HepG2 (cell line): Measurements from ENCODE around the gene SFXN2. TPM values are rescaled to one million over a fixed set of nuclear protein-coding genes. Genes with fewer than 3 reads are reported as not detected.

Experiments used
- ATAC-seq: fragments of 200-7000 bp; cut with Tn5 transposase; 3 replicates; pipeline ENCODE4 v1.9.1; 2020; ENCODE audit warnings: mild to moderate bottlenecking, moderate library complexity
- BruUV-seq: library from RNA; stranded (reverse); fragments of 400-500 nt; replicated peaks from 2 replicates; lab custom pipeline; 2021; lab: Mats Ljungman, UMichigan
- CTCF ChIA-PET: fragments of 300-600 bp; formaldehyde crosslinking; extraction: SDS; loops from one replicate; lab custom pipeline; 2021; ENCODE audit warnings: low total read pairs, inconsistent platforms, low intra/inter-chr PET ratio; lab: Yijun Ruan, JAX
- POLR2A ChIA-PET: fragments of 350-600 bp; sonication (Branson Sonifier 250); formaldehyde crosslinking; loops from one replicate; lab custom pipeline; 2020; ENCODE audit warnings: antibody characterized with exemption, inconsistent platforms; lab: Yijun Ruan, JAX
- DNase-seq: peaks from one replicate; pipeline ENCODE4 v3.0.0-alpha.2; 2015; ENCODE audit warnings: low spot score
- FAIRE-seq: peaks from 3 replicates; lab custom pipeline; 2011; peaks lifted over from hg19 to GRCh38; lab: Jason Lieb, UNC
- H2AFZ ChIP-seq: one replicate; pipeline ENCODE4 v1.6.1; 2011; ENCODE audit warnings: low read length, inconsistent platforms
- H3K27ac ChIP-seq: fragments of 300-600 bp; 3 replicates; pipeline ENCODE4 v1.8.0; 2011; ENCODE audit warnings: mixed run types, mild to moderate bottlenecking, mixed read lengths, low read length, inconsistent platforms; ENCODE audit not compliant: insufficient read depth; ENCODE audit errors: extremely low read length
- H3K27me3 ChIP-seq, 2 experiments: fragments of 200-600 bp in 1 of 2; 2 replicates in 1 of 2; 3 replicates in 1 of 2; pipeline versions ENCODE4 v1.6.0 to v1.8.0; 2011; ENCODE audit warnings: low read length in 2 of 2, mild to moderate bottlenecking in 2 of 2, moderate library complexity in 2 of 2, inconsistent platforms in 1 of 2; ENCODE audit not compliant: insufficient read depth in 2 of 2, control insufficient read depth in 1 of 2
- H3K36me3 ChIP-seq, 2 experiments: fragments of 200-600 bp in 1 of 2; replicated peaks in 1 of 2; 2 replicates in 1 of 2; 3 replicates in 1 of 2; pipeline versions ENCODE4 v1.5.1 to v1.8.0; 2011; ENCODE audit warnings: low read length in 2 of 2, inconsistent platforms in 1 of 2; ENCODE audit not compliant: insufficient read depth in 2 of 2, control insufficient read depth in 1 of 2
- H3K4me1 ChIP-seq: 2 replicates; pipeline ENCODE4 v1.5.1; 2012; ENCODE audit warnings: low read length, inconsistent platforms; ENCODE audit not compliant: insufficient read depth
- H3K4me2 ChIP-seq: 2 replicates; pipeline ENCODE4 v1.6.0; 2011; ENCODE audit warnings: low read depth, low read length, inconsistent platforms
- H3K4me3 ChIP-seq, 3 experiments: fragments of 200-600 bp in 1 of 3; sonication (generic), shearing (Covaris generic) in 1 of 3; replicated peaks in 1 of 3; 2 replicates each; pipeline ENCODE4 v1.5.1; 2011 to 2016; ENCODE audit warnings: low read length in 3 of 3, inconsistent platforms in 2 of 3, low read depth in 2 of 3, mild to moderate bottlenecking in 2 of 3, control low read depth in 1 of 3, mixed read lengths in 1 of 3; ENCODE audit not compliant: insufficient read depth in 1 of 3
- H3K79me2 ChIP-seq: one replicate; pipeline ENCODE4 v1.6.1; 2011; ENCODE audit warnings: low read length, inconsistent platforms; ENCODE audit not compliant: insufficient read depth
- H3K9ac ChIP-seq: 2 replicates; pipeline ENCODE4 v1.6.0; 2011; ENCODE audit warnings: mild to moderate bottlenecking, low read depth, low read length, inconsistent platforms; ENCODE audit not compliant: insufficient read depth
- H3K9me3 ChIP-seq: 2 replicates; pipeline ENCODE4 v1.5.1; 2012; ENCODE audit warnings: mild to moderate bottlenecking, low read length
- H4K20me1 ChIP-seq: 2 replicates; pipeline ENCODE4 v1.6.0; 2011; ENCODE audit warnings: inconsistent platforms, mild to moderate bottlenecking, low read length, moderate library complexity; ENCODE audit not compliant: insufficient read depth
- ATF3 ChIP-seq: sonication (generic); formaldehyde crosslinking; IDR thresholded peaks from 2 replicates; pipeline ENCODE4 v1.4.0; 2020; ENCODE audit warnings: missing genetic modification reagents
- CENPBD1 ChIP-seq: sonication (generic); formaldehyde crosslinking; IDR thresholded peaks from 2 replicates; pipeline ENCODE4 v1.8.0; 2022; ENCODE audit warnings: missing genetic modification reagents, low read depth, mild to moderate bottlenecking, borderline replicate concordance
- FOXA1 ChIP-seq, 2 experiments: fragments of 450-650 bp in 1 of 2; sonication (generic) in 1 of 2; formaldehyde crosslinking in 1 of 2; IDR thresholded peaks; 2 replicates each; pipeline versions ENCODE4 v1.4.0 to v1.6.1; 2016 to 2020; ENCODE audit warnings: missing genetic modification reagents in 1 of 2
- FOXA3 ChIP-seq: IDR thresholded peaks from 2 replicates; pipeline ENCODE4 v1.6.1; 2016; ENCODE audit warnings: missing genetic modification reagents, missing compliant biosample characterization
- HOXA5 ChIP-seq: sonication (generic); formaldehyde crosslinking; IDR thresholded peaks from 2 replicates; pipeline ENCODE4 v1.4.0; 2020; ENCODE audit warnings: missing genetic modification reagents
- KAT8 ChIP-seq: IDR thresholded peaks from 2 replicates; pipeline ENCODE4 v1.6.1; 2016; ENCODE audit warnings: missing genetic modification reagents, missing compliant biosample characterization
- NFKB2 ChIP-seq: sonication (generic); formaldehyde crosslinking; IDR thresholded peaks from 2 replicates; pipeline ENCODE4 v1.4.0; 2020; ENCODE audit warnings: missing genetic modification reagents, borderline replicate concordance
- PHF21A ChIP-seq: sonication (generic); formaldehyde crosslinking; IDR thresholded peaks from 2 replicates; pipeline ENCODE4 v1.5.0; 2020; ENCODE audit warnings: mild to moderate bottlenecking, missing genetic modification reagents
- POLR2A ChIP-seq, 2 experiments: IDR thresholded peaks; 2 replicates each; pipeline ENCODE4 v1.6.1; 2011; ENCODE audit warnings: low read depth in 2 of 2, low read length in 2 of 2, mild to moderate bottlenecking in 1 of 2, moderate library complexity in 1 of 2; ENCODE audit not compliant: insufficient read depth in 1 of 2
- SP140L ChIP-seq: sonication (generic); formaldehyde crosslinking; IDR thresholded peaks from 2 replicates; pipeline ENCODE4 v1.4.0; 2020; ENCODE audit warnings: missing genetic modification reagents, borderline replicate concordance
- SRSF9 ChIP-seq: fragments of 200-400 bp; formaldehyde crosslinking; IDR thresholded peaks from 2 replicates; pipeline ENCODE4 v1.6.1; 2018; ENCODE audit warnings: borderline replicate concordance, mild to moderate bottlenecking, low read depth, low read length; ENCODE audit not compliant: insufficient read depth, poor library complexity, severe bottlenecking
- TCF12 ChIP-seq, 2 experiments: fragments of 450-650 bp in 1 of 2; sonication (generic) in 1 of 2; formaldehyde crosslinking in 1 of 2; IDR thresholded peaks; 2 replicates each; pipeline versions ENCODE4 v1.6.1 to v1.8.0; 2017 to 2022; ENCODE audit warnings: antibody characterized with exemption in 1 of 2, mild to moderate bottlenecking in 1 of 2, missing genetic modification reagents in 1 of 2, moderate library complexity in 1 of 2
- ZBTB38 ChIP-seq: sonication (generic); formaldehyde crosslinking; IDR thresholded peaks from 2 replicates; pipeline ENCODE4 v1.5.1; 2020; ENCODE audit warnings: mild to moderate bottlenecking, missing genetic modification reagents
- ZNF138 ChIP-seq: sonication (generic); formaldehyde crosslinking; IDR thresholded peaks from 2 replicates; pipeline ENCODE4 v1.5.0; 2020; ENCODE audit warnings: mild to moderate bottlenecking, low read depth, missing genetic modification reagents
- ZNF512 ChIP-seq: sonication (generic); formaldehyde crosslinking; IDR thresholded peaks from 2 replicates; pipeline ENCODE4 v1.4.0; 2020; ENCODE audit warnings: mild to moderate bottlenecking, missing genetic modification reagents
- ZNF670 ChIP-seq: sonication (generic); formaldehyde crosslinking; IDR thresholded peaks from 2 replicates; pipeline ENCODE4 v1.8.0; 2022; ENCODE audit warnings: mild to moderate bottlenecking, missing genetic modification reagents, borderline replicate concordance
- ZNF7 ChIP-seq: IDR thresholded peaks from 2 replicates; pipeline ENCODE4 v1.6.1; 2016; ENCODE audit warnings: missing biosample characterization, missing genetic modification reagents
- ZNF747 ChIP-seq: sonication (generic); formaldehyde crosslinking; IDR thresholded peaks from 2 replicates; pipeline ENCODE4 v1.8.1; 2023; ENCODE audit warnings: missing genetic modification reagents, mild to moderate bottlenecking, borderline replicate concordance
- ZSCAN30 ChIP-seq: sonication (generic); formaldehyde crosslinking; IDR thresholded peaks from 2 replicates; pipeline ENCODE4 v1.5.0; 2020; ENCODE audit warnings: mild to moderate bottlenecking, missing genetic modification reagents
- ZUFSP ChIP-seq: sonication (generic); formaldehyde crosslinking; IDR thresholded peaks from 2 replicates; pipeline ENCODE4 v1.9.0; 2021; ENCODE audit warnings: missing genetic modification reagents, mild to moderate bottlenecking, borderline replicate concordance
- WGBS: methylation state at CpG from one replicate; pipeline ENCODE4 v1.1.6; 2017; ENCODE audit warnings: low lambda C conversion rate; 5-methylcytosine and 5-hydroxymethylcytosine counted together
- in situ Hi-C: cut with HindIII; loops from 2 replicates; pipeline ENCODE4 v1.10.0; 2017; ENCODE audit warnings: low pct_unique_long_range_greater_than_20kb; ENCODE audit not compliant: extremely low pct_ligation_motif_present
- intact Hi-C: fragments of 100-400 bp; cut with micrococcal nuclease; formaldehyde crosslinking; loops from one replicate; pipeline ENCODE4 v1.10.0; 2022; ENCODE audit not compliant: unreplicated experiment
- polyA plus RNA-seq, 8 experiments: library from polyadenylated mRNA; depleted of rRNA in 3 of 8; stranded (reverse) in 7 of 8; unstranded in 1 of 8; fragments of >200 nt; fragmentation: Illumina TruSeq in 4 of 8; extraction: Trizol in 4 of 8; gene quantifications; 2 replicates each; pipeline versions ENCODE4 v1.2.1 to v1.2.3, GENCODE V29; 2011 to 2016; ENCODE audit warnings: low read depth in 4 of 8, missing spikeins in 1 of 8, mixed read lengths in 1 of 8; ENCODE audit not compliant: insufficient read depth in 1 of 8
- total RNA-seq, 5 experiments: library from RNA; depleted of rRNA; stranded (reverse); fragments of >200 nt; fragmentation: Illumina TruSeq; extraction: Trizol; gene quantifications; 2 replicates each; pipeline ENCODE4 v1.2.3, GENCODE V29; 2016; ENCODE audit warnings: low read depth in 1 of 5

The SFXN2 gene
- total and polyA plus RNA-seq, 2 of the 13 experiments (the other 11 are each of a cell fraction or from before 2014, with no cell fraction given), result 12.8 to 21.1 TPM

- Histone ChIP-seq H4K20me1 (no peaks in the 10 kb centered on the region), H3K36me3 (no peaks in the 10 kb centered on the region), H3K9ac (peak overlapping the region; percentile 79), H3K4me3 (peak overlapping the region; percentile 72 to 94 (median 82)), H2AFZ (no peak overlapping the region), H3K27me3 (no peaks in the 10 kb centered on the region; a peak in 1 of 5 replicates), H3K79me2 (peaks cover 26% of the 10 kb centered on the region), H3K4me2 (peak overlapping the region; percentile 96), H3K9me3 (no peaks in the 10 kb centered on the region), H3K4me1 (peaks cover 35% of the 10 kb centered on the region), H3K27ac (peak overlapping the region; percentile 41)
- in situ Hi-C loops (loop anchor here (10.0 to 25.0 kb wide), 2 partner anchors 70 to 318 kb away; no protein-coding TSS in a partner anchor), intact Hi-C loops (loop anchor here (5.0 kb wide), 1 partner anchor 33 kb away; no protein-coding TSS in a partner anchor)
- ATAC-seq, result peak; percentile 69
- WGBS, result 7% methylated on average over 8 of the region's 9 CpGs
- ChIA-PET POLR2A (interaction anchor here (0.8 to 3.0 kb wide), 10 partner anchors 8 to 70 kb away, joined by 3 to 25 read pairs (median 5); partner anchors contain the start of genes ARL3 and SFXN2), CTCF (no interaction called here)
- BruUV-seq, result TSS peak; percentile 9
- DNase-seq, result no peak
- FAIRE-seq, result no peak
- TF ChIP-seq HOXA5 (CRISPR knock-in tag), result no peak
- no peak for TF ChIP-seq ZNF7 (CRISPR knock-in tag)
- TF ChIP-seq TCF12 (IDR thresholded peaks at IDR 0.05), result no peak
- TF ChIP-seq TCF12 (CRISPR knock-in tag; IDR thresholded peaks at IDR 0.05), result no peak
- no peak for TF ChIP-seq SRSF9
- TF ChIP-seq ZNF512 (CRISPR knock-in tag), result no peak
- TF ChIP-seq CENPBD1 (CRISPR knock-in tag), result no peak
- no peak for TF ChIP-seq FOXA1 (IDR thresholded peaks at IDR 0.05)
- TF ChIP-seq FOXA1 (CRISPR knock-in tag; IDR thresholded peaks at IDR 0.05), result 0 out of 2 replicates have a peak, but pooled peaks have one; percentile 5
- no peak for TF ChIP-seq ATF3 (CRISPR knock-in tag)
- TF ChIP-seq ZNF747 (CRISPR knock-in tag), result no peak
- no peak for TF ChIP-seq NFKB2 (CRISPR knock-in tag)
- TF ChIP-seq KAT8 (CRISPR knock-in tag), result no peak
- no peak for TF ChIP-seq ZSCAN30 (CRISPR knock-in tag)
- TF ChIP-seq ZNF670 (CRISPR knock-in tag), result no peak
- TF ChIP-seq PHF21A (CRISPR knock-in tag), result no peak
- no peak for TF ChIP-seq SP140L (CRISPR knock-in tag)
- TF ChIP-seq ZUFSP (CRISPR knock-in tag), result no peak
- no peak for TF ChIP-seq ZNF138 (CRISPR knock-in tag)
- no peak; a peak in 1 of 4 replicates for TF ChIP-seq POLR2A (IDR thresholded peaks at IDR 0.05; ENCODE audit: insufficient read depth in 1 of 2, low read depth in 2 of 2, low read length in 2 of 2)
- TF ChIP-seq FOXA3 (CRISPR knock-in tag), result 0 out of 2 replicates have a peak, but pooled peaks have one; percentile 10
- TF ChIP-seq ZBTB38, result 0 out of 2 replicates have a peak, but pooled peaks have one; percentile 44
These were observed 30.1 kb downstream of the SFXN2 start for GRCh38 chr10:102744374-102745051.
